Measurements from ENCODE around the gene CANX. TPM values are rescaled to one million over a fixed set of nuclear protein-coding genes. Genes with fewer than 3 reads are reported as not detected.

The CANX gene
- total and polyA plus RNA-seq, 2 of the 13 experiments (the other 11 are each of a cell fraction or from before 2014, with no cell fraction given): 477 to 680 TPM

DNA sequence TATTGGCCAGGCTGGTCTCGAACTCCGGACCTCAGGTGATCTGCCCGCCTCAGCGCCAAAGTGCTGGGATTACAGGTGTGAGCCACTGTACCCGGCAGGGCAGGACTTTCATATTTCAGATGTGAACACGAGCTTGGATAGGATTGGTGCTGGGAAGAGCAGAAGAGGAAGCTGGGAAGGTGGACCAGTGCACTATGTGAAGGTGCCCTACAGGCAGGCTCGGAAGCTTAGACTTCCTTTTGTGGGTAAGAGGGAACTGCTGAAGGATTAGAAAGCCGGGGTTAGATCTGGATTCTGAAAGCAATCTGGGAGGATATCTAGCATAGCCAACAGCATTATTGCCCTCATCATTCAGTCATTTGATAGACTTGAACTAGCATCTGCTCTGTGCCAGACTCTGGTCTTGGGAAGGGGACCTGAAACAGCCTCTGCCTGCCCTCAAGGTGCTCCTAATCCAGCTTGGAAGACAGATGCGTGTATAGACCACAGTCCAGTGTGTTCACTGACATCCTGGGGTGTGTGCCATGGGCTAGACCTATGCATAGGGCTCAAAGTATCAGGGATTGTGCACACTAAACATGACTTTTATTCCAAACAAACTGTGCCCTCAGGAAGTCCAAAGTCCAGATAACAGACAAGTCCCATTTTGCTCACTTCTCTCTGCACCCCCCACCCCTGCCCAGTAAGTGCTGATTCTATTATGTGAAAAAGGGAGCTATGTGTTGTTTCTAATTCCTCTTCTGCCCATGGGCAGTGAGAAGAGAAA lies 18.6 kb upstream of the CANX start (continued):
- TF ChIP-seq, protein P1, sequence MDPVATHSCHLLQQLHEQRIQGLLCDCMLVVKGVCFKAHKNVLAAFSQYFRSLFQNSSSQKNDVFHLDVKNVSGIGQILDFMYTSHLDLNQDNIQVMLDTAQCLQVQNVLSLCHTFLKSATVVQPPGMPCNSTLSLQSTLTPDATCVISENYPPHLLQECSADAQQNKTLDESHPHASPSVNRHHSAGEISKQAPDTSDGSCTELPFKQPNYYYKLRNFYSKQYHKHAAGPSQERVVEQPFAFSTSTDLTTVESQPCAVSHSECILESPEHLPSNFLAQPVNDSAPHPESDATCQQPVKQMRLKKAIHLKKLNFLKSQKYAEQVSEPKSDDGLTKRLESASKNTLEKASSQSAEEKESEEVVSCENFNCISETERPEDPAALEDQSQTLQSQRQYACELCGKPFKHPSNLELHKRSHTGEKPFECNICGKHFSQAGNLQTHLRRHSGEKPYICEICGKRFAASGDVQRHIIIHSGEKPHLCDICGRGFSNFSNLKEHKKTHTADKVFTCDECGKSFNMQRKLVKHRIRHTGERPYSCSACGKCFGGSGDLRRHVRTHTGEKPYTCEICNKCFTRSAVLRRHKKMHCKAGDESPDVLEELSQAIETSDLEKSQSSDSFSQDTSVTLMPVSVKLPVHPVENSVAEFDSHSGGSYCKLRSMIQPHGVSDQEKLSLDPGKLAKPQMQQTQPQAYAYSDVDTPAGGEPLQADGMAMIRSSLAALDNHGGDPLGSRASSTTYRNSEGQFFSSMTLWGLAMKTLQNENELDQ (CRISPR knock-in tag; IDR thresholded peaks at IDR 0.05; ENCODE audit: borderline replicate concordance): peak; percentile 46; the same call in 1 of the 2 replicates
- TF ChIP-seq MZF1 (CRISPR knock-in tag; IDR thresholded peaks at IDR 0.05; ENCODE audit: borderline replicate concordance) (no peak), TSC22D2 (CRISPR knock-in tag; IDR thresholded peaks at IDR 0.05; ENCODE audit: borderline replicate concordance) (no peak), ZNF567 (CRISPR knock-in tag; IDR thresholded peaks at IDR 0.05; ENCODE audit: borderline replicate concordance) (no peak; the same call in 1 of the 2 replicates), SOX13 (IDR thresholded peaks at IDR 0.05) (no peak), SOX13 (CRISPR knock-in tag; conservative IDR thresholded peaks at IDR 0.05 in 1 of 2, IDR thresholded peaks at IDR 0.05 in 1 of 2) (peak in 1 of 2 experiments; percentile 75; a peak in 2 of 4 replicates), IKZF4 (CRISPR knock-in tag; IDR thresholded peaks at IDR 0.05; ENCODE audit: borderline replicate concordance, low read depth, not compliant biosample characterization) (no peak), ZNF605 (CRISPR knock-in tag; IDR thresholded peaks at IDR 0.05) (peak; percentile 84; the same call in 1 of the 2 replicates), BORCS8-MEF2B (CRISPR knock-in tag; IDR thresholded peaks at IDR 0.05) (0 out of 2 replicates have a peak, but pooled peaks have one; percentile 22), FOXA1 (IDR thresholded peaks at IDR 0.05) (no peak), FOXA1 (CRISPR knock-in tag; IDR thresholded peaks at IDR 0.05) (peak; percentile 59), GPN1 (CRISPR knock-in tag; IDR thresholded peaks at IDR 0.05; ENCODE audit: borderline replicate concordance) (no peak), GZF1 (CRISPR knock-in tag; IDR thresholded peaks at IDR 0.05) (no peak)
- TF ChIP-seq, protein P2, sequence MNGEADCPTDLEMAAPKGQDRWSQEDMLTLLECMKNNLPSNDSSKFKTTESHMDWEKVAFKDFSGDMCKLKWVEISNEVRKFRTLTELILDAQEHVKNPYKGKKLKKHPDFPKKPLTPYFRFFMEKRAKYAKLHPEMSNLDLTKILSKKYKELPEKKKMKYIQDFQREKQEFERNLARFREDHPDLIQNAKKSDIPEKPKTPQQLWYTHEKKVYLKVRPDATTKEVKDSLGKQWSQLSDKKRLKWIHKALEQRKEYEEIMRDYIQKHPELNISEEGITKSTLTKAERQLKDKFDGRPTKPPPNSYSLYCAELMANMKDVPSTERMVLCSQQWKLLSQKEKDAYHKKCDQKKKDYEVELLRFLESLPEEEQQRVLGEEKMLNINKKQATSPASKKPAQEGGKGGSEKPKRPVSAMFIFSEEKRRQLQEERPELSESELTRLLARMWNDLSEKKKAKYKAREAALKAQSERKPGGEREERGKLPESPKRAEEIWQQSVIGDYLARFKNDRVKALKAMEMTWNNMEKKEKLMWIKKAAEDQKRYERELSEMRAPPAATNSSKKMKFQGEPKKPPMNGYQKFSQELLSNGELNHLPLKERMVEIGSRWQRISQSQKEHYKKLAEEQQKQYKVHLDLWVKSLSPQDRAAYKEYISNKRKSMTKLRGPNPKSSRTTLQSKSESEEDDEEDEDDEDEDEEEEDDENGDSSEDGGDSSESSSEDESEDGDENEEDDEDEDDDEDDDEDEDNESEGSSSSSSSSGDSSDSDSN (CRISPR knock-in tag; IDR thresholded peaks at IDR 0.05): no peak
- TF ChIP-seq, protein P3, sequence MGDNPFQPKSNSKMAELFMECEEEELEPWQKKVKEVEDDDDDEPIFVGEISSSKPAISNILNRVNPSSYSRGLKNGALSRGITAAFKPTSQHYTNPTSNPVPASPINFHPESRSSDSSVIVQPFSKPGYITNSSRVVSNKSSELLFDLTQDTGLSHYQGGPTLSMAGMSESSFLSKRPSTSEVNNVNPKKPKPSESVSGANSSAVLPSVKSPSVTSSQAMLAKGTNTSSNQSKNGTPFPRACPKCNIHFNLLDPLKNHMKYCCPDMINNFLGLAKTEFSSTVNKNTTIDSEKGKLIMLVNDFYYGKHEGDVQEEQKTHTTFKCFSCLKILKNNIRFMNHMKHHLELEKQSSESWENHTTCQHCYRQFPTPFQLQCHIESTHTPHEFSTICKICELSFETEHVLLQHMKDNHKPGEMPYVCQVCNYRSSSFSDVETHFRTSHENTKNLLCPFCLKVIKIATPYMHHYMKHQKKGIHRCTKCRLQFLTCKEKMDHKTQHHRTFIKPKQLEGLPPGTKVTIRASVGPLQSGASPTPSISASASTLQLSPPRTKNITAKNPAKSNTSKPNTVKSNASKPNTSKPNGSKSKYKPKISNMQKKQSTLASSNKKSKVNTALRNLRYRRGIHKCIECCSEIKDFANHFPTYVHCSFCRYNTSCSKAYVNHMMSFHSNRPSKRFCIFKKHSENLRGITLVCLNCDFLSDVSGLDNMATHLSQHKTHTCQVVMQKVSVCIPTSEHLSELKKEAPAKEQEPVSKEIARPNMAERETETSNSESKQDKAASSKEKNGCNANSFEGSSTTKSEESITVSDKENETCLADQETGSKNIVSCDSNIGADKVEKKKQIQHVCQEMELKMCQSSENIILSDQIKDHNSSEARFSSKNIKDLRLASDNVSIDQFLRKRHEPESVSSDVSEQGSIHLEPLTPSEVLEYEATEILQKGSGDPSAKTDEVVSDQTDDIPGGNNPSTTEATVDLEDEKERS (CRISPR knock-in tag; IDR thresholded peaks at IDR 0.05): peak; percentile 100
- TF ChIP-seq, protein P4, sequence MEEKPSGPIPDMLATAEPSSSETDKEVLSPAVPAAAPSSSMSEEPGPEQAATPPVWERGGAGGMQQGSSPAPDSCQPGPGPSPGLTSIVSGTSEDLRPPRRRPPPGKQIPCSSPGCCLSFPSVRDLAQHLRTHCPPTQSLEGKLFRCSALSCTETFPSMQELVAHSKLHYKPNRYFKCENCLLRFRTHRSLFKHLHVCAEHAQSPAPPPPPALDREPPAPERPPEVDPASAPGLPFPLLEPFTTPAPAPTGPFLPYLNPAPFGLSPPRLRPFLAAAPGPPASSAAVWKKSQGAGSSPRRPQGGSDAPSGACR (CRISPR knock-in tag; IDR thresholded peaks at IDR 0.05): no peak; the same call in 1 of the 2 replicates
- TF ChIP-seq, protein P5, sequence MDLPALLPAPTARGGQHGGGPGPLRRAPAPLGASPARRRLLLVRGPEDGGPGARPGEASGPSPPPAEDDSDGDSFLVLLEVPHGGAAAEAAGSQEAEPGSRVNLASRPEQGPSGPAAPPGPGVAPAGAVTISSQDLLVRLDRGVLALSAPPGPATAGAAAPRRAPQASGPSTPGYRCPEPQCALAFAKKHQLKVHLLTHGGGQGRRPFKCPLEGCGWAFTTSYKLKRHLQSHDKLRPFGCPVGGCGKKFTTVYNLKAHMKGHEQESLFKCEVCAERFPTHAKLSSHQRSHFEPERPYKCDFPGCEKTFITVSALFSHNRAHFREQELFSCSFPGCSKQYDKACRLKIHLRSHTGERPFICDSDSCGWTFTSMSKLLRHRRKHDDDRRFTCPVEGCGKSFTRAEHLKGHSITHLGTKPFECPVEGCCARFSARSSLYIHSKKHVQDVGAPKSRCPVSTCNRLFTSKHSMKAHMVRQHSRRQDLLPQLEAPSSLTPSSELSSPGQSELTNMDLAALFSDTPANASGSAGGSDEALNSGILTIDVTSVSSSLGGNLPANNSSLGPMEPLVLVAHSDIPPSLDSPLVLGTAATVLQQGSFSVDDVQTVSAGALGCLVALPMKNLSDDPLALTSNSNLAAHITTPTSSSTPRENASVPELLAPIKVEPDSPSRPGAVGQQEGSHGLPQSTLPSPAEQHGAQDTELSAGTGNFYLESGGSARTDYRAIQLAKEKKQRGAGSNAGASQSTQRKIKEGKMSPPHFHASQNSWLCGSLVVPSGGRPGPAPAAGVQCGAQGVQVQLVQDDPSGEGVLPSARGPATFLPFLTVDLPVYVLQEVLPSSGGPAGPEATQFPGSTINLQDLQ (CRISPR knock-in tag; IDR thresholded peaks at IDR 0.05): no peak

Data from HepG2 (cell line).